Gastroesophageal sphincter (tissue), 3 donors: Measurements from ENCODE around the gene HOXB7.

Source experiments
- EP300 ChIP-seq: sonication (generic); formaldehyde crosslinking; IDR thresholded peaks from one replicate; pipeline ENCODE4 v1.6.1; 2017; ENCODE audit warnings: antibody characterized with exemption, mild to moderate bottlenecking
- POLR2A ChIP-seq, 2 donors: fragments of 450-650 bp; IDR thresholded peaks; one replicate each; pipeline ENCODE4 v1.6.1; 2017; ENCODE audit warnings: antibody characterized with exemption in 2 of 2, mild to moderate bottlenecking in 2 of 2, moderate library complexity in 1 of 2
- POLR2AphosphoS5 ChIP-seq: sonication (generic); formaldehyde crosslinking; IDR thresholded peaks from one replicate; pipeline ENCODE4 v1.6.1; 2017; ENCODE audit warnings: antibody characterized with exemption
- TF ChIP-seq, protein P1 (sequence below), 4 experiments: fragments of 200-600 bp in 2 of 4; fragments of 450-650 bp in 2 of 4; sonication (generic) in 1 of 4; IDR thresholded peaks; one replicate each; pipeline ENCODE4 v1.5.1; 2017 to 2019; ENCODE audit warnings: antibody characterized with exemption in 4 of 4, mild to moderate bottlenecking in 2 of 4, moderate library complexity in 2 of 4

DNA sequence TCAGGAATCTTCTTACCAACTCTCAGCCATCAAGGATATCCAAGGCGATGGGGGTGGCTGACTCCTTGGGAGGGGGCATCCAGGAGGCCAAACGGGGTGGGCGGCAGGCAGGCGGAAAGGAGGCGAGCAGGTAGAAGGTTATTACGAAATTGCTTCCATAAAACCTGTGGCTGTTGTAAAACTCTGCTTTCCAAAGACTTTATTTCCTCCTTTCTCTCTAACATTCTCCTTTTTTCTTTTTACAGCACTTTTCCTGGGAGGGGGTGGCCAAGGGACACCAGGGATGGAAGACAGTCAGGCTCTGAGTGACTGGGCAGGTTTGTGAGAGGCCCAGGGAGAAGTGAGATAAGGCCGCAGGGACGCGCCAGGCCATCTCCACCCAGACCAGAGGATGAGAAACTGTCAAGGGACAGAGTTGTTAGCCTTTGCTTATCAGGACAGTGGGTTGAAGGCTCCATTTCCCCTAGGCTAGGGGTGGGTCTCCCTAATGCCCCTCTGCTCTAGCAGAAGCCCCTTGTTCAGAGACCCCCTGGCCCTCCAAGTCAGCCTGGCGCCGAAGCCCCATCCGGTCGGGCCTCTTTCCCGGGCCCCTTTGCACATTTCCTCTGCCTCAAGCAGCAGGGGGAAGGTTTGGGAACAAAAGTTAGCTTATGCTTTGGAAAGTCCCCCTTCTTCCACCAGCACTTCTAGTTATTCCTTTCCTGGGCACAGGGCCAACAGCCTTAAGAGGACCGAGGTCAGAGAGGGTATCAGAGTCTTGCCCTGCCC lies 20.3 kb upstream of the HOXB7 start:
- TF ChIP-seq, protein P1, sequence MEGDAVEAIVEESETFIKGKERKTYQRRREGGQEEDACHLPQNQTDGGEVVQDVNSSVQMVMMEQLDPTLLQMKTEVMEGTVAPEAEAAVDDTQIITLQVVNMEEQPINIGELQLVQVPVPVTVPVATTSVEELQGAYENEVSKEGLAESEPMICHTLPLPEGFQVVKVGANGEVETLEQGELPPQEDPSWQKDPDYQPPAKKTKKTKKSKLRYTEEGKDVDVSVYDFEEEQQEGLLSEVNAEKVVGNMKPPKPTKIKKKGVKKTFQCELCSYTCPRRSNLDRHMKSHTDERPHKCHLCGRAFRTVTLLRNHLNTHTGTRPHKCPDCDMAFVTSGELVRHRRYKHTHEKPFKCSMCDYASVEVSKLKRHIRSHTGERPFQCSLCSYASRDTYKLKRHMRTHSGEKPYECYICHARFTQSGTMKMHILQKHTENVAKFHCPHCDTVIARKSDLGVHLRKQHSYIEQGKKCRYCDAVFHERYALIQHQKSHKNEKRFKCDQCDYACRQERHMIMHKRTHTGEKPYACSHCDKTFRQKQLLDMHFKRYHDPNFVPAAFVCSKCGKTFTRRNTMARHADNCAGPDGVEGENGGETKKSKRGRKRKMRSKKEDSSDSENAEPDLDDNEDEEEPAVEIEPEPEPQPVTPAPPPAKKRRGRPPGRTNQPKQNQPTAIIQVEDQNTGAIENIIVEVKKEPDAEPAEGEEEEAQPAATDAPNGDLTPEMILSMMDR (IDR thresholded peaks at IDR 0.05), result no peak
- TF ChIP-seq POLR2A (IDR thresholded peaks at IDR 0.05) (no peak), POLR2AphosphoS5 (no peak), EP300 (no peak)
